GM18951 (cell line): ENCODE data around the gene RINL.

Source experiments
- POLR2A ChIP-seq: IDR thresholded peaks from 4 replicates; pipeline ENCODE4 v1.6.1; 2011; ENCODE audit warnings: mild to moderate bottlenecking; ENCODE audit not compliant: insufficient read length, insufficient read depth; ENCODE audit errors: extremely low read depth
- in situ Hi-C: fragments of 300-500 bp; cut with MboI; formaldehyde crosslinking; loops from one replicate; pipeline ENCODE4 v1.12.0; 2022; ENCODE audit warnings: low sequenced_read_pairs, mixed read lengths, inconsistent platforms; ENCODE audit not compliant: unreplicated experiment

Gene RINL

DNA sequence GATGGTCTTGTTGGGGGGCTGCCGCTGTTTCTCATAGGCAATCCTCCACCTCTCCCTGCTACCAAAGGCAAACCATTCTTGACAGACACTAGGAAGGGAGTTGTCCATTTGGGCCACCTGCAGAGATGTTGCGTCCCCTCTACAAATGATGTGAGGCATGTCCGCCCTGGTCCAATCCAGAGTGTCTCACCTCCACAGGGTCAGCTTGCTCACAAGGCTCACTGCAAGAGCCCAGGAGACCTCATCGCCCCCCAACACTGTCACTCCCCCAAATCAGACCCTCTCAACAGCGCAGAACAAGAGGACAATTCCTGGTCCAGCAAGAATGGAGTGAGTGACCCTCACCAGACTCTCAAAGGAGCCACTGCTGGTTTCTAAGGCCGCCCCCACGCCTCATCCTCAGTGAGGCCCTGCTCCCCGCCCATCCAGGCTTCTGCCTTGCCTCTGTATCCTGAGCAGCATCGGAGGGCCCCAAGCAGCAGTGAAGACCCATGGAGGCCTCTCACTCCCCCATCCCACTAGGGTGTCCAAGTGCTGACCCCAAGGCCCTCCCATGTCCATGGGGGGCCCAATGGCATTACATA lies 34.8 kb downstream of the RINL start:
- TF ChIP-seq POLR2A: peak; percentile 17
- in situ Hi-C loops: no loop called here

DNA sequence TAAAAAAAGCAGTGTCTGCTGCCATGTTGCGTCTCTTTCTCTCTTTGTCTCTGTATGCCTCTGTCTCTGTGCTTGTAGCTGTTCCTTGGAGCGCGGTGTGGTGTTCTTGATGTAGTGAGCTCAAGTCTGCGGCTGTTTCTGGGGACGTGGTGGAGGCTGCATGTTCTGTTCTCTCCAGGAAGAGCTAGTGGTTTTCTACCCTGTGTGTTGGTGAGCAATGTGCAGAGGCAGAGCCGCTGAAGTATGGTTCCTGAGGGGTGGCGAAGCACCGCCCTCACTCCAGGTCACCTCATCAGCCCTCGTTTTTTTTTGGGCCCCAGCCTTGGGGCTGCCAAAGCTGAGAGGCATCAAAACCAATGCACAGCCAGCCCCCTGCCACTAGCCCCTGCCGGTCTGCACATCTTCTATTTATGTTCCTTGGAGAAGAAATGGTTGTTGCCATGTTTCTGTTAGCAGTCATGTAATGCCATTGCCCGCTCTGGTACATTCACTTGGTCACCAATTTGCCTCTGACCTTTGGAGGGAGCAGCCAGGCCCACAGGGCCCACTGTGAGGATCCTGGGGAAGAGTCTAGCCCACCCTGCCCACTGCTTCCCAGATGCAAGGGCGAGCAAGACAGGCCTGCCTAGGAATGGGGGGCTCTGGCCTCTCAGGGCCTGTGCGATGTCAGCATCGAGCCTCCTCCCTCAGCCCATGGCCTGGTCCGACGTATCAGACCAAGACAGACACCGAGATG lies 35.5 kb downstream of the RINL start:
- in situ Hi-C loops: no loop called here
- TF ChIP-seq POLR2A: no peak

DNA sequence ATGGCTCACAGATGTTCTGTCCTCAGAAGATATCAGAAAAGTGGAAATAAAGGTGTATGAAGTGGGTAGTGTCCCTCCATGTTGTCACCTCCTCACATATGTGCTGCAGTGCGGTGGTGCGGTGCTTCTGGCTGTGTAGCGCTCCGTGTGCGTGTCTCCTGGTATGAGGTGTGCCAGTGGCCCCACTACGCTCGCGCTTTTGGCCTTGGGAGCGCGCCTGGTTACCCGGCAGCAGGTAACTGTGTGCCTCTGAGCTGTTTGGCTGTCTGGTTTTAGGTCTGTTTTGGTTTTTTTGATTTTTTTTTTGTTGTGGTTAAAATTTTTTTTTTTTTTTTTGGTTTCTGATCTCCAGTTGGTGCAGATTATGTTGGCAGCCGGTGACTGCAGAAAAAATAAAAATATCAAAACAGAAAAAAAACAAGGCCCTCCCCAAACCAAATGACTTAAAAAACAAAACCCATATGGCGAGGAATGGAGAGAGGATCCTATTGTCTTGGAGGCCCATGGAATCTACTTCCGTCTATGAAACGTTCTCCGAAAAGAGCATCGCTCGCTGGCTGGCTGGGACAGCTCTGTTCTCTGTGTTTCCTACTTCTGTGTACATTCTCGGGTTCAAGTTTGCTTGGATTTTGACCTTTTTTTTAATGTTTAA lies 36.2 kb downstream of the RINL start:
- in situ Hi-C loops: no loop called here
- peak; percentile 24 for TF ChIP-seq POLR2A

DNA sequence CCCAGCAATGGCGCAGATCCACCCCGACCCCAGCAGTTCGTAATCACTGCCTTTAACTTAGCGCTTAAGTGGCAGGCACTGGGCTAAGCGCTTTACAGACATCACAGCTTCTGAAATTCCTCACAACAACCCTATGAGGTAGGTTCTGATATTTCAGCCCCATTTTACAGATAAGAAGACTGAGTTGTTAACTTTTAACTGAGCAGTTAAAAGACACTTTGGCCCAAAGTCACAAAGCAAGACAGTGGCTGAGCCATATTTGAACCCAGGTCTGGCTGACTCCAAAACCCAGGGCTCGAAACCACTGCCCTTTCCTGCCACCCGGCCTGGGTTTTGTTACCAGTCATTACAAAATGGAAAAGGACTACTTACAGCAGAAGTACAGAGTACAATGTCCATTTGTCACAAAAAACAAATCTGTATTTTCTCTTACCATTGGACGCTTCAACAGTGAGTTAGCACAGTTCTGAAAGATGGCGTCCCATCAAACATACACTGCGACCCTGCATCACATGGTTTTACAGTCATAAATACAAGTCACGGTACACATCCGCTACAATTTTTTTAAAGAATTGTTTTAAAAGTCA lies 36.8 kb downstream of the RINL start:
- no peak for TF ChIP-seq POLR2A
- in situ Hi-C loops: no loop called here

DNA sequence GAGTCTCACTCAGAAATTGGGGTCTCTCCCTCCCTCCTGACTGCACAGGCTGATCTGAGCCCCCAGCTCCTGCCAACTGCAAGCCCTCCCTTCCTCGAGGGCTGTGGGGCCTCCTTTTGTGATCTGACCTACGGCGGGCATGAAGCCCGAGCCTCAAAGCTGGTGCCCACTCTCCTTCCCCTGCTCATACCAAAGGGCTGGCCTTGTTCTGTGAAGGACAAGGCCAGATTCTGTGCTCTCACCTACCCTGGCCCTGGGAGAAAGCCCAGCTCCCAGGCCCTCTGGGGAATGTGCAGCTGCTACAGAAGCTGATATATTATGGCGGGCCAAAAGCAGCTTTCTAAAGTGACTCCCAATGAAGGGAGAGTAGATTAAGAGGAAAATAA lies 37.5 kb downstream of the RINL start:
- in situ Hi-C loops: no loop called here
- TF ChIP-seq POLR2A: no peak

DNA sequence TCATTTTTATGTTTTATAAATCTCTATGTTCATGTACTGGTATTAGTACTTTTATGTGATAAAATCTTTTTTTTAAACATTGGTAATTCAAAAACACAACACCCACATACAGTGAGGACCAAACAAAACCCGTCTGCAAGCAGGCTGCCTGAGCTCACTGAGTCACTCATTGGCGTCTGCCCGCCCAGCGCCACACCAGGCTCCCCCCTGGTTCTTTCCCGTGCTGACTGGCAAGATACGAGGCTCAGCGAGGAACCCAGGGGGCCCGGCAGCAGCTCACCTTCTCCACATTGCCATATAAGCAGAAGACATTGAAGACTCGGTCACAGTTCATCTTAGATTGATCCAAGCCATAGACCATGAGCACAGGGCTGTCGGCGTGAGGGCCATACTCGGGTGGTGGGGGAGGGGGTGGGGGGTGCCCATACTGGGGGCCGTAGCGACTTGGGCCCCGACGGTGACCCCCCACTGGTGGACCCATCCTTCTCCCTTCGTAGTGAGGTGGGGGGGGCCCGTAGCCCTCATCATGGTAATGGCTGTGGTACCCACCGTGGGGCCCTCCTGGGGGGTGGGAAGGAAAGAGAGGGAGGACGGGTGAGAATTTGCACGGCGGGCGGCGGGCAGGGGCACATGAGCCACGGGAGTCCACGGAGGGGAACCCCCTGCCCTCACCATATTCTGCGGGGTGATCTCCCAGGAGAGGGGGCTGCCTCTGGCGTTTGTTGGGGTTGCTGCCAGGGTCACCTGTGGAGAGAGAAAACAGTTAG lies 38.1 kb downstream of the RINL start:
- no peak for TF ChIP-seq POLR2A
- in situ Hi-C loops: no loop called here

DNA sequence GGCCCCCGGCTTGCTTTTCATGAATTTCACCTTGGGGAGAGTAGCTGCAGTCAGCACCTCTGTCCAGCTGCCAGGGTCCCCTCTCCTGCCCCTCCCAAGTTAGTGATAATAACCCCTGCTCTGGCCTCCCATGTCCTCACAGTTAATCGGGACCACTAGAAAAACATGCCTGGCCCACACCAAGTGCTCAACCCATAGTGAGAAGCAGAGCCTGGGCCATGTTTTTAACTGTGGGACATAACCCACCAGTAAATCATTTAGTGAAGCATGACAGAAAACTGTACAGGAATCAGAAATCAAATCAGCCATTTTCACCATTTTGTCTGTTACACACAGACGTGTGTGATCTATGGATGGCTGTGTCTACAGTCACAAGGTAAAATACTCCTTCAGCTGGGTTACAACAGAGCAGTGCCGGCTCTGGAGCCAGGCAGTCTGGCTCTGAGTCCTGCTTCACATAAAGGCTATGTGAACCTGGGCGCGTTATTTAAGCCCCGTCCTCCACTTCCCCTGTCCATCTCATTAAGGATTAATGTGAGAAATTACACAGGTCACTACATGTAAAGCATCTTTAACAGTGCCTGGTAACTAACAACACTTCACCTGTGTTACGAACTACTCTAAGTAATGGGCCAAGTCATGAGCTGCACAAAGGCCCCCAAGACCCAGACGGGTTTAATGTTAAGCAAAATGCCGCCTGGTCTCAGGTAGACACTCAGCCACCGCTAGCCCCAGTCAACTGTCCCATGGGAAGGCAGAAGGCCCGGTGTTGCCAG lies 38.9 kb downstream of the RINL start:
- in situ Hi-C loops: no loop called here
- TF ChIP-seq POLR2A: no peak

DNA sequence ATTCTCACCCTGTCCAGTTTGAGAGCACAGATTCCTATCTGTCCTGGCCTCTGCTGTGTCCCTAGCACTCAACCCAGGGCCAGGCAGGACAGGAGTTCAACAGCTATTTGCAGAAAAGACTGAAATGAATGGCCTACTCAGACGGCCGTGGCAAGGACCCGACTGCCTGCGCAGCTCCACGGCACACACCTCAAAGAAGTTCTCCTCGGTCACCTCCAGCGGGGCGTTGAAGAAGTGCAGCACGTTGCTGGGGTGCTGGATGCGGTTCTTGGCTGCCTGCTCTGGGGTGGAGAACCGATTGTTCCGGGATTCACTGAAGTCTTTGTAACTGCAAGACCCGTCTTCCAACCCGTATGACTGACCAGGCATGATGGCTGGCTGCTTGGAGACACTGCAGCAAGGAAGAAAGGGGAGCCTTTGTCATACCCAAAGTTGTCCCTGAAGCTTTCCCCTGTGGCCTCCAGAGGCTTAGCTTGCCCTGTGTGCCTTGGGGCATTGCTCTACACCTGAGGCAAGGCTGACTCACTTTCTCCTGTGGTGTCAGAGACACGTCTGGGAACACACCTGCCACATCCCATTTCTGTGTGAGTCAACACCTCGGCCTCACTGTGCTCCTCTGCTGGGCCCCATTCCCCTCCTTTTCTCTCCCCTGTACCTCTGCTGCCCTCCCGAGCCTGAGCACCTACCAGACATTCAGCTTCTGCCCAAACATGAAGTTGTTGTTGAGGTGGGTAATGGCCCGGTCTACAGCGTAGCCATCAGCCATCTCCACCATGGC lies 39.7 kb downstream of the RINL start:
- TF ChIP-seq POLR2A: no peak
- in situ Hi-C loops: no loop called here

DNA sequence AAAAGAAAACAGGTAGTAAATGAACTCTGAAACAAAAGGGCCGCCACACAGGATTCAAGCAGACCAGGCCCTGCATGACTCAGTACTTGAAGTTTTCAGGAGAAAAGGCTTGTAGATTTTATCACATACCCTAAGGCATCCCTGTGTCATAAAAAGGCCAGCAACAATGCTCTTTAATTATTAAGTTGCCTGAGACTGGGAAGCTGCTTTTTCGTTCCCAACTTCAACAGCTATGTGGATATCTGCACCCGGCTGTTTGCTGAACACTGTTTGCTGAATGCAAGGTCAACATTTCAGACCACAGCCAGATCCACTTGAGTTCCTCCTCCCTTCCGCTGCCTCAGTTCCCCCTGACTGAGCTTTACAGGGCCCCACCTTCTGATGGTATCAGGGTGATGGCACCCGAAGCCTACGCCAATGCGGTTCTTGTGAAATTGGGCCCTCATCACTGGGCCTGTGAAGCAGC lies 40.4 kb downstream of the RINL start:
- TF ChIP-seq POLR2A: no peak
- in situ Hi-C loops: no loop called here

DNA sequence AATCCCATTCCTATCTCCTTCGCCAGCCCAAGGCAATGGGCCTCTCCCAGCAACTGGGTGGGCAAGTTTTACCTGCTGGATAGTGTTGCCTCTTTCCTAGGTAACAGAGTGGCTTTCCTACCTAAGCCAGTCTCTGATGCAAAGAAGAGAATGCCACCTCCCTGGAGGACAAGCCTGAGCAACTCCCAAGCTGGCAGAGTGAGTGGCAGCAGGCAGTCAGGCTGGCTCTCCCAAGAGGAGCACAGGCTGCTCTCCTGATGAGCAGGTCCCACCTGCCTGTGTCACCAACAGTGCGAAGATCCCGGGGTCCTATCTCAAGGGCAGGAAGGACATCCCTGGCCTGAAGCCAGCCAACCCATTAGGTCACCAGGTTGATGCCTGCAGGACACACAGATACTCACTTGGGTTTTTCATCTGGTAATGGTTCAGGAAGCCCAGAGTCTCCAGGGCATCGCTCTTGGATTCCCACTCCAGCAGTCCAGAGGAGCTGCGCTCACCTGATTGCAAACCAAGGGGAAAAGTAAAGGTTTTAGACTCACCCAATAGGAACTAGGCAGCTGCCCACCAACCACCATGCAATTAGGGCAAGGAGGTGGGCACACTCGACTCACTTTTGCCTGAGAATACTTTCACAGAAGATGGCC lies 41.0 kb downstream of the RINL start:
- in situ Hi-C loops: no loop called here
- no peak for TF ChIP-seq POLR2A
